HCT116 (cell line): ENCODE measurements around the gene NACAD.

Experiments
- ELF1 ChIP-seq: IDR thresholded peaks from 2 replicates; pipeline ENCODE4 v1.6.1; 2012; ENCODE audit warnings: low read depth, borderline replicate concordance
- POLR2A ChIP-seq: IDR thresholded peaks from 2 replicates; pipeline ENCODE4 v1.7.0; 2011; ENCODE audit warnings: borderline replicate concordance; ENCODE audit not compliant: insufficient read depth, insufficient read length; ENCODE audit errors: extremely low read depth

DNA sequence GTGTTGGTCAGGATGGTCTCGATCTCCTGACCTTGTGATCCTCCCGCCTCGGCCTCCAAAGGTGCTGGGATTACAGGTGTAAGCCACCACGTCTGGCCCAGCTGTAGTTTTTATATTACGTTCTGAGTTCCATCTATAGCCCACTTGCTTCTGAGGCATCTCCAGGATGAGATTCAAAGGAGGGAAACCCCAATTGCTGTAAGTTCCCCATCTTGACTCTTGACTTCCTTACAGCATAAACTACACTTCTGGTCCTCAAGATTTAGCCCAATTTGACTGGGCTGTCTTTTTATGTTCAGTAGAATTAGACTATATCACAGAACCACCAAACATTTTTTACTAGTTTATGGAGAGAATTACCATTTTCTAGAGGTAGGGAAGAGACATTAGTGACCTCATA, 44.4 kb downstream of the NACAD start:
- TF ChIP-seq POLR2A = no peak
- TF ChIP-seq ELF1 = no peak
